ENCODE measurements around the gene EGLN3. TPM values are rescaled to one million over a fixed set of nuclear protein-coding genes. Genes with fewer than 3 reads are reported as not detected.

The EGLN3 gene
- total RNA-seq, 1 donor from 2014 or later: 14.2 TPM

DNA sequence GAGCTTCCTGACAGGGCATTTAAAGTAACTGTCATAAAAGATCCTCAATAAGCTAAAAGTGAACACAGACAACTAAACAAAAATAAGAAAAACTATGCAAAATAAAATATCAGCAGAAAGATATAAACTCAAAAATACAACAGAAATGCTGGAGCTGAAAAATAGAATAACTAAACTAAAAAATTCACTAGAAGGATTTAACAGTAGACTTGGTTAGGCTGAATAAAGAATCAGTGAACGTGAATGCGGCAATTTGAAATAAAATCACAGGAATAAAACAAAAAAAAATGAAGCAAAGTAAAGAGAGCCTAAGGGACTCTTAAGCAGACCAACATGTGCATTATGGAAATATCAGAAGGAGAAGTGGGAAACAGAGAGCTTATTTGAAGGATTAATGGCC lies 74.6 kb downstream of the EGLN3 start:
- H3K27me3 Mint-ChIP-seq (ENCODE audit: unreplicated experiment): no peaks in the 10 kb centered on the region
- DNase-seq (ENCODE audit: low spot score): no peak

More for the DNA sequence above, 74.6 kb downstream of the EGLN3 start:
- Mint-ChIP-seq H3K36me3 (ENCODE audit: low read depth, unreplicated experiment) (peaks cover 12% of the 10 kb centered on the region), H3K4me3 (ENCODE audit: unreplicated experiment) (no peak overlapping the region), H3K4me1 (ENCODE audit: unreplicated experiment) (no peaks in the 10 kb centered on the region), H3K27ac (ENCODE audit: unreplicated experiment) (no peak overlapping the region), H3K9me3 (ENCODE audit: unreplicated experiment) (peaks cover 7% of the 10 kb centered on the region)
- TF ChIP-seq, protein P1, sequence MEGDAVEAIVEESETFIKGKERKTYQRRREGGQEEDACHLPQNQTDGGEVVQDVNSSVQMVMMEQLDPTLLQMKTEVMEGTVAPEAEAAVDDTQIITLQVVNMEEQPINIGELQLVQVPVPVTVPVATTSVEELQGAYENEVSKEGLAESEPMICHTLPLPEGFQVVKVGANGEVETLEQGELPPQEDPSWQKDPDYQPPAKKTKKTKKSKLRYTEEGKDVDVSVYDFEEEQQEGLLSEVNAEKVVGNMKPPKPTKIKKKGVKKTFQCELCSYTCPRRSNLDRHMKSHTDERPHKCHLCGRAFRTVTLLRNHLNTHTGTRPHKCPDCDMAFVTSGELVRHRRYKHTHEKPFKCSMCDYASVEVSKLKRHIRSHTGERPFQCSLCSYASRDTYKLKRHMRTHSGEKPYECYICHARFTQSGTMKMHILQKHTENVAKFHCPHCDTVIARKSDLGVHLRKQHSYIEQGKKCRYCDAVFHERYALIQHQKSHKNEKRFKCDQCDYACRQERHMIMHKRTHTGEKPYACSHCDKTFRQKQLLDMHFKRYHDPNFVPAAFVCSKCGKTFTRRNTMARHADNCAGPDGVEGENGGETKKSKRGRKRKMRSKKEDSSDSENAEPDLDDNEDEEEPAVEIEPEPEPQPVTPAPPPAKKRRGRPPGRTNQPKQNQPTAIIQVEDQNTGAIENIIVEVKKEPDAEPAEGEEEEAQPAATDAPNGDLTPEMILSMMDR (IDR thresholded peaks at IDR 0.05; ENCODE audit: unreplicated experiment): no peak
